Natural killer cell treated with Interleukin-12 subunit alpha and Interleukin-12 subunit beta and Interleukin-15 and Interleukin-18, amount 100 ng/mL, for 72 hours (primary cell): Measurements from ENCODE around the gene PODNL1. TPM values are rescaled to one million over a fixed set of nuclear protein-coding genes. Genes with fewer than 3 reads are reported as not detected.

Experiments used
- ATAC-seq, 2 donors: fragments of 150-1000 bp; cut with Tn5 transposase in 1 of 2; sonication (Bioruptor Pico), chemical (Tn5 transposase) in 1 of 2; 2 replicates each; pipeline ENCODE4 v1.10.0; 2021
- DNase-seq: peaks from one replicate; pipeline ENCODE4 v3.0.0; 2022; ENCODE audit warnings: low spot score
- H3K27ac Mint-ChIP-seq, 2 donors: 1 replicate in 1 of 2; 2 replicates in 1 of 2; pipeline ENCODE4 v1.8.0; 2022; ENCODE audit warnings: mixed read lengths in 2 of 2, mild to moderate bottlenecking in 1 of 2, moderate library complexity in 1 of 2
- H3K27me3 Mint-ChIP-seq, 2 donors: 1 replicate in 1 of 2; 2 replicates in 1 of 2; pipeline ENCODE4 v1.8.0; 2022; ENCODE audit warnings: mixed read lengths in 2 of 2
- H3K36me3 Mint-ChIP-seq: one replicate; pipeline ENCODE4 v1.8.0; 2022; ENCODE audit warnings: mixed read lengths
- H3K4me1 Mint-ChIP-seq, 2 donors: 1 replicate in 1 of 2; 2 replicates in 1 of 2; pipeline ENCODE4 v1.8.0; 2022; ENCODE audit warnings: low read depth in 2 of 2, mixed read lengths in 2 of 2, mild to moderate bottlenecking in 1 of 2
- H3K4me3 Mint-ChIP-seq: one replicate; pipeline ENCODE4 v1.8.0; 2022; ENCODE audit warnings: mixed read lengths
- H3K9me3 Mint-ChIP-seq: 2 replicates; pipeline ENCODE4 v1.8.0; 2022; ENCODE audit warnings: mixed read lengths
- total RNA-seq, 2 donors: library from RNA; stranded (reverse); gene quantifications; one replicate each; pipeline ENCODE4 v1.2.3, GENCODE V29; 2022

The PODNL1 gene
- total RNA-seq, 2 donors from 2014 or later = 0.70 TPM; not detected in 1

- ATAC-seq (no peak), DNase-seq (no peak)
- H3K27ac Mint-ChIP-seq = no peak overlapping the region
- no peaks in the 10 kb centered on the region for H3K9me3 Mint-ChIP-seq
- no peaks in the 10 kb centered on the region for H3K4me1 Mint-ChIP-seq
- H3K4me3 Mint-ChIP-seq = no peak overlapping the region
- no peaks in the 10 kb centered on the region for H3K36me3 Mint-ChIP-seq
- H3K27me3 Mint-ChIP-seq = no peaks in the 10 kb centered on the region
These were observed 42.0 kb downstream of the PODNL1 start for GRCh38 chr19:13896227-13896626.

GRCh38 chr19:13894552-13894951 lies 43.7 kb downstream of the PODNL1 start:
- Mint-ChIP-seq H3K4me1 (no peaks in the 10 kb centered on the region), H3K27ac (no peak overlapping the region), H3K9me3 (no peaks in the 10 kb centered on the region), H3K36me3 (no peaks in the 10 kb centered on the region), H3K27me3 (no peaks in the 10 kb centered on the region), H3K4me3 (no peak overlapping the region)
- DNase-seq (no peak), ATAC-seq (no peak)

GRCh38 chr19:13892870-13893269 lies 45.3 kb downstream of the PODNL1 start:
- no peaks in the 10 kb centered on the region for H3K9me3 Mint-ChIP-seq
- no peaks in the 10 kb centered on the region for H3K27me3 Mint-ChIP-seq

GRCh38 chr19:13890136-13890535 lies 48.1 kb downstream of the PODNL1 start:
- ATAC-seq = no peak
- H3K36me3 Mint-ChIP-seq = no peaks in the 10 kb centered on the region
- H3K9me3 Mint-ChIP-seq = no peaks in the 10 kb centered on the region
- H3K27ac Mint-ChIP-seq = no peak overlapping the region
- H3K27me3 Mint-ChIP-seq = no peaks in the 10 kb centered on the region
- DNase-seq = no peak
- H3K4me1 Mint-ChIP-seq = peaks cover 18 to 20% of the 10 kb centered on the region in 2 donors
- H3K4me3 Mint-ChIP-seq = no peak overlapping the region

More at GRCh38 chr19:13892870-13893269, 45.3 kb downstream of the PODNL1 start:
- Mint-ChIP-seq H3K36me3 (no peaks in the 10 kb centered on the region), H3K4me3 (no peak overlapping the region), H3K27ac (no peak overlapping the region), H3K4me1 (no peaks in the 10 kb centered on the region)
- ATAC-seq (no peak), DNase-seq (no peak)

GRCh38 chr19:13888281-13888680 lies 49.9 kb downstream of the PODNL1 start:
- DNase-seq (no peak), ATAC-seq (no peak)
- no peak overlapping the region for H3K27ac Mint-ChIP-seq
- H3K9me3 Mint-ChIP-seq = no peaks in the 10 kb centered on the region
- peaks cover 25 to 29% of the 10 kb centered on the region in 2 donors for H3K4me1 Mint-ChIP-seq
- no peaks in the 10 kb centered on the region for H3K36me3 Mint-ChIP-seq
- no peaks in the 10 kb centered on the region for H3K27me3 Mint-ChIP-seq
- H3K4me3 Mint-ChIP-seq = no peak overlapping the region

- Mint-ChIP-seq H3K27ac (peak overlapping the region in 1 of 2 donors; percentile 78), H3K27me3 (no peaks in the 10 kb centered on the region), H3K36me3 (no peaks in the 10 kb centered on the region), H3K9me3 (no peaks in the 10 kb centered on the region), H3K4me3 (peak overlapping the region; percentile 70), H3K4me1 (peaks cover 25 to 29% of the 10 kb centered on the region in 2 donors)
- ATAC-seq (peak; percentile 70 to 77), DNase-seq (no peak)
These were observed 50.7 kb downstream of the PODNL1 start for GRCh38 chr19:13887517-13887916.

- DNase-seq = peak; percentile 82
These were observed 51.2 kb downstream of the PODNL1 start for GRCh38 chr19:13887018-13887436.

GRCh38 chr19:13885826-13886365 lies 52.3 kb downstream of the PODNL1 start:
- no peak for ATAC-seq
- H3K27me3 Mint-ChIP-seq = no peaks in the 10 kb centered on the region
- no peaks in the 10 kb centered on the region for H3K9me3 Mint-ChIP-seq
- H3K4me3 Mint-ChIP-seq = peak overlapping the region; percentile 70
- peaks cover 35 to 37% of the 10 kb centered on the region in 2 donors for H3K4me1 Mint-ChIP-seq
- no peak for DNase-seq
- H3K36me3 Mint-ChIP-seq = no peaks in the 10 kb centered on the region
- peak overlapping the region in 1 of 2 donors; percentile 78 for H3K27ac Mint-ChIP-seq

More at GRCh38 chr19:13887018-13887436, 51.2 kb downstream of the PODNL1 start:
- Mint-ChIP-seq H3K9me3 (no peaks in the 10 kb centered on the region), H3K27ac (peak overlapping the region in 1 of 2 donors; percentile 78), H3K27me3 (no peaks in the 10 kb centered on the region), H3K4me1 (peaks cover 29 to 31% of the 10 kb centered on the region in 2 donors), H3K4me3 (peak overlapping the region; percentile 70), H3K36me3 (no peaks in the 10 kb centered on the region)
- ATAC-seq = peak; percentile 96

GRCh38 chr19:13884726-13885591 lies 53.3 kb downstream of the PODNL1 start:
- no peaks in the 10 kb centered on the region for H3K36me3 Mint-ChIP-seq
- DNase-seq (no peak), ATAC-seq (no peak)
- no peak overlapping the region for H3K27ac Mint-ChIP-seq
- H3K9me3 Mint-ChIP-seq = no peaks in the 10 kb centered on the region
- no peak overlapping the region for H3K4me3 Mint-ChIP-seq
- H3K27me3 Mint-ChIP-seq = no peaks in the 10 kb centered on the region
- H3K4me1 Mint-ChIP-seq = peaks cover 42 to 43% of the 10 kb centered on the region in 2 donors

- no peaks in the 10 kb centered on the region for H3K36me3 Mint-ChIP-seq
- H3K4me3 Mint-ChIP-seq = no peak overlapping the region
- peaks cover 42 to 43% of the 10 kb centered on the region in 2 donors for H3K4me1 Mint-ChIP-seq
- H3K27ac Mint-ChIP-seq = peak overlapping the region; percentile 43 to 58
- H3K9me3 Mint-ChIP-seq = no peaks in the 10 kb centered on the region
- DNase-seq (no peak), ATAC-seq (no peak)
- no peaks in the 10 kb centered on the region for H3K27me3 Mint-ChIP-seq
These were observed 54.6 kb downstream of the PODNL1 start for GRCh38 chr19:13883516-13884064.

GRCh38 chr19:13882836-13883235 lies 55.4 kb downstream of the PODNL1 start:
- Mint-ChIP-seq H3K36me3 (no peaks in the 10 kb centered on the region), H3K9me3 (no peaks in the 10 kb centered on the region), H3K4me1 (peaks cover 42 to 43% of the 10 kb centered on the region in 2 donors), H3K4me3 (no peak overlapping the region), H3K27ac (no peak overlapping the region), H3K27me3 (no peaks in the 10 kb centered on the region)
- no peak for DNase-seq
- ATAC-seq = no peak

GRCh38 chr19:13882419-13882795 lies 55.8 kb downstream of the PODNL1 start:
- Mint-ChIP-seq H3K4me1 (peaks cover 40% of the 10 kb centered on the region in 2 donors), H3K4me3 (peak overlapping the region; percentile 38), H3K27me3 (no peaks in the 10 kb centered on the region), H3K36me3 (no peaks in the 10 kb centered on the region), H3K9me3 (no peaks in the 10 kb centered on the region), H3K27ac (peak overlapping the region; percentile 43 to 70)
- DNase-seq (no peak), ATAC-seq (no peak)

GRCh38 chr19:13881692-13882418 lies 56.4 kb downstream of the PODNL1 start:
- H3K4me3 Mint-ChIP-seq = peak overlapping the region; percentile 38
- peaks cover 34 to 35% of the 10 kb centered on the region in 2 donors for H3K4me1 Mint-ChIP-seq
- no peaks in the 10 kb centered on the region for H3K27me3 Mint-ChIP-seq
- peak overlapping the region; percentile 43 to 70 for H3K27ac Mint-ChIP-seq
- peak in 1 of 2 donors; percentile 27 for ATAC-seq
- DNase-seq = no peak
- H3K36me3 Mint-ChIP-seq = no peaks in the 10 kb centered on the region
- H3K9me3 Mint-ChIP-seq = no peaks in the 10 kb centered on the region
